Activated naive CD4-positive, alpha-beta T cell treated with anti-CD3 and anti-CD28 coated beads, Interleukin-2, amount 50 U/mL, for 16 hours (primary cell): ENCODE measurements around the gene DYRK2.

Experiments
- DNase-seq: peaks from one replicate; pipeline ENCODE4 v3.0.0-alpha.2; 2020

DYRK2 gene

DNA sequence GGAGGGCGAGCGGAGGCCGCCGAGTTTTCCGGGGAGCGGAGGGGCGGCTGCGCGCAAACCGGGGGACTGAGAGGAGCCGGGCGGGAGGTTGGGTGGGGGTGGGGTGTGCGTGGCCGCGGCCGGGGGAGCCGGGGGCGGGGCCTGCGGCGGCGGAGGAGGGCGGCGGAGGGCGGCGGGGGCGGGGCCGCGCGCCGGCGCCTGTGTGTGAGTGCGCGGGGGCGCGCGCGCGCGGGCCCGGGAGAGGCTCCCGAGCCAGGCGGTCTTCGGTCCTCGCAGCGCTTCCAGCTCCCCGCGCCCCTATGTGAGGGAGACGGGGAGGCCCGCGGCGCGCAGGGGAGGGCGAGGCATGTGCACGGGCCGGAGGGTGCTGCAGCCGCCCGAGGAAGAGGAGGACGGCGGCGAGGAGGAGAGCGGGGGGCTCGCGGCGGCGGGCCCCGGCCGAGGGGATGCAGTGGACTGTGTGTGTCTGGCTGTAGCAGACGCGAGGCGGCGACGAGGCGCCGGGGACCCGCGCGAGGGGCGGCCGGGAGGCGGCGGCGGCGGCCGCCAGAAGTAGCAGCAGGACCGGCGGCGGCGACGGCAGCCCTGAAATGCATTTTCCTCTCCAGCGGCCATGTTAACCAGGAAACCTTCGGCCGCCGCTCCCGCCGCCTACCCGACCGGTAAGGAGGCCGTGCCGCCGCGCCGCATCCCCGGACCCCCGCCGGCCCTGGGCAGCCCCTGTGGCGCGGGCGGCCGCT, at the start of gene DYRK2:
DYRK2 (plus strand) TSS at position 225 of the 740 bp plus-strand sequence; CDS start at position 614, 389 bp downstream.
- peak; percentile 78 for DNase-seq

DNA sequence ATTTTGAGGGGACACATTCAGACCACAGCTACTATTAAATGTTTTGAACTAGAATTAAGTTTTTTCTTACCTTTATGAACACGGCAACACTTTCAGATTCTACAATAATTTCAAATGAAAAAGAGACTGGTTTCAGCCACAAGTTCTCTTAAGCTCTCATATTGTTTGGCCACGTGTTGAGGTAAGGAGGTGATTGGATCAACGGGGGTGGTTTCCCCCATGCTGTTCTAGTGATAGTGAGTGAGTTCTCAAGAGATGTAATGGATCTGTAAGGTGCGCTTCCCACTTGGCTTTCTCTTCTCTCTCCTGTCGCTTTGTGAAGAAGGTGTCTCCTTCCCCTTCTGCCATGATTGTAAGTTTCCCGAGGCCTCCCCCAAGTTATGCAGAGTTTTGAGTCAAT, 48.9 kb upstream of the DYRK2 start:
- DNase-seq: no peak

DNA sequence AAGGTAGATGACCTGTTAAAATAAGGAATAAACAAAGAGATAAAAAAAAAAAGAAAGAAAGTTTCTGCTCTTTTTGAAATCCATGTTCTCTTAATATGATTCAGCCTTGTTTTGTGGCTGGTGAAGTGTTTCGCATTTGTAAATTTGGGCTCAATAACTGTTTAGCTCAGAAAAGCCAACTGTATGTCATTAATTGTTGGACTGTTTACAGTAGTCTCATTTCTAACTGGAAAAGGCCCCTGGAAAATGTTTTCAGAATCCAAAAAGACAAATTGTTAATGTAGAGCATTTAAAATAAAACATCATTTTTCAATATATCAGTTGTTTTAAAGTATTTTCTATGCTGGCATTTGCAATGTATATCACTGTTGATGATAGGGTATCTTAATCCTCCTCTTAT, 47.4 kb upstream of the DYRK2 start:
- no peak for DNase-seq

DNA sequence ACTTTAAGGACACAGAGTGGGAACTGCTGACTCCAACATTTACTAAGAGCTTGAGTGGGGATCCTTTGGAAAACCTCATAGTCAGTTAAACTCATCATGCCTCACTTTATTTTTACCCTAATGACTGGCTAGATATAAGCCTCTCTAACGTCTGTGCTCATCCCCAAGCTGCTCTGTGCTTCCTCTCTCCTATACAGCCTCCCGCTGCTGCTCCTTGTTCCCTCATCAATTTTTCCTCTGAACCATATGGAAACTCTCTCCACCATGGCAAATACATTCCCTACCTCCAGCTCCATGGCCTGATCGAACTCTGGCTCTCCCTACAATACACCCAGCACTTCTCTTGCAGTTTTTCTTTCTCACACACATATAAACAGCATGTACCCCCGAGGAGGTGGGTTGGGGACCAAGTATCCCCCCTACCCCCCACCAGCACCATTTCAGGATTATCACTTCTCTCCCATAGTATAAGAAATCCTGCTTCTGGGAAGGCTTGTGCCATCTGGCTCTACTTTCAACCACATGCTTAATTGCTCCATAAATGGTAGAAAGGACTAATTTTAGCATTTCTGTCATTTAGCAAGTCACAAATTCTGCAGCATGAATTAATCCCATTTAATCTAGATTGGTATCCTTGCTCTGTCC, 39.2 kb upstream of the DYRK2 start:
- no peak for DNase-seq

DNA sequence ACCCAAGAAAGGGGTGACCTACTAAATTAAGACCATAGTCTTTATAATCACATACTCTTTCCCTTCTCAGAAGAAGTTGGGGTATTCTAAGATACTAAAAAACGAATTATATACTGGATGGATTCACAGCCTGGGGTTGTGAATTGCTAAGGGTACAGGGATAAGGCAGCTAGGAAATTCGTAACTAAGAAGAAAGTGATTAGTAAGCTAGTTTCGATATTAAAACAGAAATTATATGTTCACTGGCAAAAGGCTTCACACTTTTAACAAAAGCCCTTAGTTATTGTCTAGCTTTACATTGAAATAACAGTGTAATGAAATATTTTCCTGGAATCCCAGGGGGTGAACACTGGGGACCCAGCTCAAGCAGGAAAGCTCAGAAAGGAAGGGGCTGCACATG, 35.5 kb upstream of the DYRK2 start:
- no peak for DNase-seq

DNA sequence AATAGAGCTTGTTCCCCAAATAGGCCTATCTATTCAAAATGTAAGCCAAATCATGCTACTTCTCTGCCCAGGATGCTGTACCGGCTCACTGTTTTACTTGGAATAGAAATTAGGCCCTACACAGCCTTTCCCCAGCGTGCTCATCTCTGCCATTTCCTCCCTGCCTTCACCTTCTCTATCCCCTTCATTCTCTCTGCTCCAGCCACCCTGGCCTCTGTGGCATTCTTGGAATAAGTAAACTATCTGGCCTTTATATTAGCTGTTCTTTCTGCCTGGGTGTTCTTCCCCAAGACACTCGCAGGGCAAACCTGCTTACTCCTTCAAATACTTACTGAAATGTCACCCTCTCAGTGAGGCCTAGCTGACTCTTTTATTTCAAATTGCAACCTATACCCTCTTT, 30.9 kb upstream of the DYRK2 start:
- DNase-seq: no peak

DNA sequence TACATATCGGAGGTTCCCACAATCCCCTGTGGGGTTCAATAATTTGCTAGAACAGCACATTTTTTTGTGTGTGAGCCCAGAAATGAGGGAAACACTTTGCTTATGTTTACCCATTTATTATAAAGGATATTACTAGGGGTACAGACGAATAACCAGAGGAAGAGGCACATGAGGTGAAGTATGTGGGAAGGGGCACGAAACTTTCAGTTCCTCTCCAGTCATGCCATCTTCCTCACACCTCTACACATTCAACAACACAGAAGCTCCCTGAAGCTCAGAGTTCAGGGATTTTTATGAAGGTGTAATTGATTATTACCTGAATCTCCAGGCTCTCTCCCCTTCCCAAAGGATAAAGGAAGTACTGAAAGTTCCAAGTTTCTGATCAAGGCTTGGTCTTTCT, 30.2 kb upstream of the DYRK2 start:
- no peak for DNase-seq

DNA sequence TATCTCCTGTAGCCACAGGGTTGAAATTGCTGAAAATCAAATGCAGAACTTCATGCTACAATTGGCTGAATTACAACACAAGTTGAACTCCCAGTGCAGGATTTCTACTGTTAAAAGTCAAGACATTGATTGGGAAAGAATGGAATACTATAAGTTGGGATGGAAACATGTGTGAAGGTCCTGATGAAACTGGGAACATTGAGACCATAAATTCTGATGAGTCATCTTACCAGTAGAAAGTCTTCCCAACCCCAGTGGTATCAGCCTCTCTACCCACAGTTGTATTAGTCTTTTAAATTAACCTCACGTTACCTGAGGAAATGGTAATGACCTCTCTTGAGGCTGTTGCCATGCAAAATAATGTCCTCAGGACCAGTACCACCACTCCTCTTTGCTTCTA, 27.4 kb upstream of the DYRK2 start:
- DNase-seq: no peak

DNA sequence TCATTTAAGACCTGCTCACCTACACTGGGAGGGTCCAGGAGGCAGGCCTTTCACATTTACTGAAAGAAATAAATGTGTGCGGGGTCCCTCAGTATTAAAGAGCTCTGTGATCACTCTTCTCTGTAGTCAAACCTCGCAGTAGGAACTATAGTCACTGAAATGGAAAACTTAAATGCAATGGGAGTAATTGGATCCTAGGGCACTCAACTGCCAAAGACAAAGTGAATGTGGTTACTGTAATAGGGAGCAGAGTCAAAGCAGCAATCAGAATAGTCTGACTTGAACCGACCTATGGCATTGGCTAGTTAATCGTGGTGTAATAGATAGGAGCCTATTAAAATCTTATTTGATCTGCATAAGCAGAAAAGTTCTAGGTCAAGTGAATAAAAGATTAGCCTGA, 26.6 kb upstream of the DYRK2 start:
- no peak for DNase-seq

DNA sequence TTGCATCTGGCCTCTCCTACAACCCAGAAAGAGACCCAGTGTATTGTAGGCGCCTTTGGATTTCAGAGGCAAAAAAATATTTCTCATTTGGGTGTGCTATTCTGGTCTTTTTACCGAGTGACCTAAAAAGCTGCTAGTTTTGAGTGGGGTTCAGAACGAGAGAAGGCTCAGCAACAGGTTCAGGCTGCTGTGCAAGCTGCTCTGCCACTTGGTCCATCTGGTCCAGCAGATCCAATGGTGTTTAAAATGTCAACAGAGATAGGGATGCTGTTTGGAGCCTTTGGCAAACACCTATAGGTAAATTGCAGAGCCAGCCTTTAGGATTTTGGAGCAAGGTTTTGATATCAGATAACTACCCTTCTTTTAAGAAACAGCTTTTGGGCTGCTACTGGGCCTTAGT, 25.3 kb upstream of the DYRK2 start:
- no peak for DNase-seq

DNA sequence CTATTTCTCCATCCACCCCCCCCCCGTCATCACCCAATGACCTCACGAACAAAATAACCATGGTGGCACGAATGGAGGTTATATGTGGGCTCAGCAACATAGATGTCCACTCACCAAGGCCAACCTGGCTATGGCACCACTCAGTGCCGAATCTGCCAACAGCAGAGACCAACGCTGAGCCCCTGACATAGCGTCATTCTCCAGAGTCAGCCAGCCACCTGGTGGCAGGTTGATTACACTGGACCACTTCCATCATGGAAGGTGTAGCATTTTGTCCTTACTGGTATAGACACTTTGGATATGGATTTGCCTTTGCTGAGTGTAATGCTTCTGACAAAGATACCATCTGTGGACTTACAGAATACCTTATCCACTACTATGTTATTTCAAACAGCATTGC, 24.2 kb upstream of the DYRK2 start:
- no peak for DNase-seq

DNA sequence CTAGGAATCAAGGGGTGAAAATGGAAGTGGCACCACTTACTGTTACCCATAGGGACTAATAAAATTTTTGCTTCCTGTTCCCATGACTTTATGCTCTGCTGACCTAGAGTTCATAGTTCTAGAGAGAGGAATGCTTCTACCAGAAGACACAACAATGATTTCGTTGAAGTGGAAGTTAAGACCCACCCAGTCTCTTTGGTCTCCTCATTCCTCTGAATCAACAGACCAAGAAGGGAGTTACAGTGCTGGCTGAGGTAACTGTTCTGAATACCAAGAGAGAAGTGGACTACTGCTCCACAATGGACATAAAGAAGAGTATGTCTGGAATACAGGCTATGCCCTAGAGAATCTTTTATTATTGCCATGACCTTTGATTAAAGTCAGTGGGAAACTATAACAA, 23.5 kb upstream of the DYRK2 start:
- DNase-seq: no peak

DNA sequence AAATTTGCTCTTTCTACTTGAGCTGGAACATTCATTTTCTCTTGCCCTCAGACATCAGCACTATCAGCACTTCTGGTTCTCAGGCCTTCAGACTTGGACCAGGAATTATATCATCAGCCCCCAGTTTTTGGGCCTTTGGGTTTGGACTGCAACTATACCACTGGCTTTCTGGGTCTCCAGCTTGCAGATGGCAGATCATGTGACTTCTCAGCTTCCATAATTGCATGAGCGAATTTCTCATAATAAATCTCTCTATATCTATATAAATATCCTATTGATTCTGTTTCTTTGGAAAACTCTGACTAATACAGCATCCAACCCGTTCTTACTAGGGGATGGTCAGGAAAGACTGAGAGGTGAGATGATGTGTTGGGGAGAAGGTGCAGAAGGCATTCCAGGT, 22.4 kb upstream of the DYRK2 start:
- DNase-seq: no peak

DNA sequence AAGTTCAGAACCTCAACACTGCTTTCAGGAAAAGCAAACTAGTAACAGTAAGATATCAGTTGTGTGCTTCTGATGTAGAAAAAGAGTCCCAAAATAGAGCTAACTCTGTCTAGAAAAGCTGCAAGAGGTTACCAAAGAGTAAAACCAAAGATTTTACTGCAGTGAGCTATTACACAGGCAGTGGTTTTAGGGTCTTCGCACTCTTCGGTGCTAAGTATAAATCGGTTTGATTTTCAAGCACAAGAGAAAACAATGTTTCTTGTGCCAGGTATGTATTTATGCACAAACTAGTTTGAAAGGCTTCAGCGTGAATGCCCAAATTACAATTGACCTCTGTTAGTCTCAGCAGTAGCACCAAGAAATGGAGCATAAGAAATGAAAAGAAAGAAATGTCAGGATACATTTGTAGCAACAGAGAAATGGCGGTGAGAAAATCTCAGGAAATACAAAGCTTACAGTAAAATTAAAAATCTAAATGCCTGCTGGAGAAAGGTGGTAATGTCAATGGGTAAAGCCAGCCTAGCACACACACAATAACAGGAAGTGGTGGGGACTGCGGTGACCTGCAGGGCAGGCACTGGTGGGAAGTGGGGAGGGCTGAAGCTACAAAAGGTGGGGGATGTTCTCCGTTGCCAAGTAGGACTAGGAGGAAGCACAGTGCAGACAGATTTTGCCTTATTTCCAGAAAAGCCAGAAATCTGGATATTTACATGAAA, 18.0 kb upstream of the DYRK2 start:
- peak; percentile 68 for DNase-seq

DNA sequence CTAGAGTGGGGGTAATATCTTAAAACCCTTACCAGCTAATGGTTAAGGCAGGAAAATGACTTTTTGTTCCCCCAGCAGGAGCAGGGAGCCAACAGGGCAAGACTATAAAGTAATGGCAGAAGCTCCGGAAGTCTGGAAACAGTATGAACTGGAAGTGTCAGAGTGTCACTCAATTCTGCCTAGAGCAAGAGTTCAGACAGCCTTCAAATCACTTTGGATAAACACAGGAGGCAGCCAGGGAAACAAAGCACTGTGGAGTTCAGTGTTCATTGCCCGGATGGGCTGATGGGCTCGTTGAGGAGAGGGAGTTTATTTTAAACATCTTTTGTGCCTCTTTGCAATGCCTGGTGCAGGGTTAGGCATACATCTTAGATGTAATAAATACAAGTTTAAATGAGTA, 16.5 kb upstream of the DYRK2 start:
- DNase-seq: no peak

DNA sequence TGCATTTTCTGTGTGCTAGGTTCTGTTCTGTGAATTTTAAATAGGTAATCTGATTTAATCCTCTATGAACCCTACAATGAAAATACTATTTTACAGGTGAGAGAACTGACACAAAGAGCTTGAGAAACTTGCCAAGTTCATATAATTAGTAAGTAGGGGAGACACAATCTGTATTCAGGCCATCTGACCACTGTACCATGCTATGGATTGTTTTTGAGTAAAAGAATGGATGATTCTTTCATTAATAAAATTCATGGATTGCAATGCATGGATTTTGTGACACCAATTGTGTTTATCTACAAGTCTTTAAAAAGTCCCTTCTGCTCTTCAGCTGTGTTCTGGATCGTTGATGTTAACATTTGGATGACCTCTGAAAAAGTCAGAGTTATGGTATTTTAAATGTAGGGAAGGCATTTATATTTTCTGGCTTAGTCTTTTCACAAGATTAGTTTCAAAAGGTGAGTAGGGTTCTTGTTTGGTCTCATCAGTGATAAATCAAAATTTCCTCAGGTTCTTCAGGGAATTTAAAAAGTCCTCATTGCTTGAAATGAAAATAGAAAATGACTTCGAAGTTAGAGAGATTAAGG, 15.4 kb upstream of the DYRK2 start:
- no peak for DNase-seq

DNA sequence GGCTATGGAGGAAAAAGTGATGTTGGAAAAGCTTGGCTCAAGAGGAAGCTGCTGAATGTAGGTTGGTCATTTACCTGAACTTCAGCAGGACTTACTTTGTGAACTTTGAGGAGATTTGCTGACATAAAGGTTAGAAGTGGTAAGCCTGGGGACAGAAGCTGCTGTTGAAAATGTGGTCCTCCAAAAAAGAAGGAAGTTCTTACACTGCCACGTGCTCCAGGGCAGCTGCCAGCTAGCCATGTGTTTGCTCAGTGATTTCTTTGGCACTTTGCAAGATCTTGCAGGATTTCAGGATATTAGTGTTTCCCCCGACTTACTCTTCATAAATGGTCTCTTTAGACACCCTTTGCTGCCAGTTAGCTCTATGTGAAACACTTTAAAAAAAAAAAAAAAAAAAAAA, 14.8 kb upstream of the DYRK2 start:
- DNase-seq: no peak

DNA sequence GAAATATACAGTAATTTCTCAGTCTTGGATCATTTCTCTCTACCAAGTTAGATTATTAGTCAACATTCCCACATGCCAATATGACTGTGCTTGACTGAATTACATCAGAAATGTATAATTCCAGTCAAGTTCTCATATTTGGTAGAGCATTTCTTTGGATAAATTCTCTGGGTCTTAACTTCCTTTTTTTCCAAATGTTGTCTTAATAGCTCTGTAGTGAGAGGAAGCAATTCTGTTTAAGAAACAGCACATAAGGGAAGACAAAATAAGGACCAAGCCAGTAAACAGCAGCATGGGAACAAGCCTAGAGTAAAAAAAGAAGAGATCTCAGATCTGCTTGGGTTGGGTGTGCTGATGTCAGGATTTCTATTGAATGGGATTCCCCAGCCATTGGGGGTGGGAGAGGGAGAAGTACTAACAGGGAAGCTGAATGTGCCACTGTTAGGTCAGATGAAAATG, 14.2 kb upstream of the DYRK2 start:
- DNase-seq: no peak

DNA sequence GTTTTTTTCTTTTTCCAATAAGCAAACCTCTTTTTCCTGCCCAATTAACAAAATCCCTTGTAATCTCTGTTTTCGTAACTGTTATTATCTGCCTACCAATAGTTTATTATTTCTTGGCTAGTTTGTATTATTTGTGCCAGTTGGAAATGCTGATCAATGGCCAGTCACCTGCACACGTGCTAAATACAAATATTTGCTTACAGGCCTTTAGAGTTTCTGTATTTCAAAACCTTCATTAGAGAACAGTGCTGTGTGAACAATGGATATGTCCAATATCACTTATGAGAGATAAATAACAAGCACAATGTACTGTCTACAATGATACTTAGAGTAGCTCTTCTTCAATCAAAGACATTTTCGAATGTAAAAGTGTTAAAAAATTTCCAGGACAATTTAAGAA, 10.8 kb upstream of the DYRK2 start:
- no peak for DNase-seq

DNA sequence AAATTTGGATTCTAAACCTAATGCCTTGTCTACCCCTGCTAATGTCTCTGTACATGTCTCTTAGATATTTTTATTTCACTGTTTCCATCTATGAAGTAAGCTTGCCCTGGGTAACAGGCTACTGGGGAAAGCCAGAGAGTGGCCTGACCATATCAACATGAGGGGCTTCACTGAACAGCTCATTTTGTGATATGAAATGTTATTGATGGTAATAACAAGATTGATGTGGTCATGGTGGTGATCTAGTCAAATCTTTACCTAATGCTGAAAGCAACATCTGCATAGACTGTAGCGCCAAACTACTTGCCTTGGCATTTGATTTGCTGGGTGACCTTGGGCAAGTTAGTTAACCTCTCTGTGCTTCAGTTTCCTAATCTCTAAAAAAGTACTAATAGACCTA, 9.9 kb upstream of the DYRK2 start:
- DNase-seq: no peak

DNA sequence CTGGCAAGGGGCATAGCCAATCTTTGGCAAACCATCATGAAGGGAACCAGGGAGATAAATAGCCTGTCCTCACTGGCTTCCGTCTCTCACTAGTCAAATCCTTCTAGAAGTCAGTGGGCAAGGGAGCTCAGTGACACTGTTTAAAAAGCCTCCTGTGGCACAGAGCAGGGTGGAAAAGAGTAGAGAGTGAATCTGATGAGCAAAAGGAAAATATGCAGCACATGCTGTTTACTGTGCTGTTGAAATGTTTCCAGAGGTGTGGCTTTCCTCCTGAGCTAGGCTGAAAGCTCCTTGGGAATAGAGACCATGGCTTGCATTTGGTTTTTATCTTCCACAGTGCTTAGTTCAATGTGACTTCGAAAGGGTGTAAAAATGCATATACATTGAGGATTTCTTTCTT, 7.7 kb upstream of the DYRK2 start:
- no peak for DNase-seq

DNA sequence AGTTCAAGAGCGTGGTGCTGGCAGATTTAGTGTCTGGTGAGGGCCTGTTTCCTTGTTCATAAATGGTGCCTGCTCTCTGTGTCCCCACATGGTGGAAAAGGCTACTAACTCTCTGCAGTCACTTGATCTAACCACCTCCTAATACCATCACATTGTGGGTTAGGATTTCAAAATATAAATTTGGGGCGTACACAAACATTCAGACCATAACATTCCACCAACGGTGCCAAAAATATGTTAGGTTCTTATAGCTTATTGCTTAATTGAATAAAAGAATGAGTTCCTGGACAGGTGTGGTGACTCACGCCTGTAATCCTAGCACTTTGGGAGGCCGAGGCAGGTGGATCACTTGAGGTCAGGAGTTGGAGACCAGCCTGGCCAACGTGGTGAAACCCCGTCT, 3.4 kb upstream of the DYRK2 start:
- no peak for DNase-seq

DNA sequence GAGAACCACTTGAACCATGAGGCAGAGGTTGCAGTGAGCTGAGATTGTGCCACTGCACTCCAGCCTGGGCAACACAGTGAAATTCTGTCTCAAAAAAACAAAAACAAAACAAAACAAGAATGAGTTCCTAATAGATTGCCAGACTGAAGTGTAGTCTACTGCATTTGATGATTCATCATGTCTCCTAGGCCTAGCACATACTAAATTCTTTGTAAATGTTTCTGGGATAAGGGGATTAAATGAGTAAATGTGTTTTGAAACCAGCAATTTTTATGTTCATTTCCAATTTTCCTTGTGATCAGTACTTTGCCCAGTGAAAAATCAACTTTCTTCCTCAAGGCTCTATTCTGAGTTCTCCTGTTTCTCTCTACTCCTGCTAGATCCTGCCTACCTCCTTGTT, 2.9 kb upstream of the DYRK2 start:
- DNase-seq: no peak

DNA sequence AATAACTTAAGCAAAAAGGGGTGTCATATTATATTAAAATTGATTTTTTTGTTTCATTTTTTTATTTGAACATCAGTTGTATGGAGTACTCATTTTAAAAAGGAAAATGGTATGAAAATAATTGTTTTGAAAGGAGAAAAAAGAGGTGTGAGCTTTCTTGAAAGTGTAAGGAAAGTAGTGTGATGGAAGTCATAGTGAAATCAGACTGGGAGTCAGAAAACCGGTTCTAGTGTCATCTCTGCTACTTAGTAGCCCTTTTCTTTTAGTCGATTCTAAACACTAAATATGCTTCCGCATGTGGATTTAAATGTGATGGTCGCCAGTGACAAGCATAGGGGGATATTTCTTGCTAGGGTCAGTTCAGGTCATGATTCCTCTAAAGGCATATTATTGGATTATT, 1.8 kb upstream of the DYRK2 start:
- no peak for DNase-seq
